Stimulated activated CD8-positive, alpha-beta memory T cell treated with anti-CD3 and anti-CD28 coated beads, Interleukin-15, amount 100 ng/mL, for 24 hours (primary cell): ENCODE results near the gene SOX18.

Experiments used
- DNase-seq: peaks from one replicate; pipeline ENCODE4 v3.0.0-alpha.2; 2020; ENCODE audit warnings: low read depth

Gene SOX18

DNA sequence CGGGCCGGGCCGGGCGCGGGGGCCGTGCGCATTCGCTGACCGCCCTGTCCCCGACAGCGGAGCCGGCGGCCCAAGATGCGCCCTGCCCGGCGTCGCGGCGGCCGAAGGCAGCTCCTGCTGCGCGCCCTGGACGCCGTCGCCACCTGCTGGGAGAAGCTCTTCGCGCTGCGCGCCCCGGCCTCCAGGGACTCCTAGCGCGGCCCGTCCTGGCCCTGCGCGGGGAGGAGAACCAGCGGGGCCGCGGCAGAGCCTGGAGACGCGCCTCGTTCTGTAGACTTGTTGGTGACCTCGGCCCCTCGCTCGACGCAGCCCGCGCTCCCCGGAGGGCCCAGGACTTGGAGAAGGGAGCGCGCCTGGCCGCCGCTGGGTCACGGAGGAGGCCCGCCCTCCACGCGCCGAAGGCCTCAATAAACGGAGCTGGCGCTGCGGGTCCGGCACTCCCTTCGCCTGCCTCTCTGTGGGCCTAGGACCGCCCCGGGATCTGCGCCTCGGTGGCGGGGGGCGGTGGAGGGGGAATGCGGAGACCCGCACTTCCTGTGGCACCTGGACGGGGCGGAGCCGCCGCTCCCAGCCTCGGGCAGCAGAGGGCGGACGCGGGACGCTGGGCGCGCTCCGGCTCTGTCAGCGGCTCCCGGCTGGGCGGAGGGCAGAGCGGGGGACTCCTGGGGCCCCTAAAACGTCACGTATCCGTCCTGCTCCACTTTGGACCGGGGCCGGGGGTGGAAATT lies 10.7 kb downstream of the SOX18 start:
- DNase-seq, result peak; percentile 52

DNA sequence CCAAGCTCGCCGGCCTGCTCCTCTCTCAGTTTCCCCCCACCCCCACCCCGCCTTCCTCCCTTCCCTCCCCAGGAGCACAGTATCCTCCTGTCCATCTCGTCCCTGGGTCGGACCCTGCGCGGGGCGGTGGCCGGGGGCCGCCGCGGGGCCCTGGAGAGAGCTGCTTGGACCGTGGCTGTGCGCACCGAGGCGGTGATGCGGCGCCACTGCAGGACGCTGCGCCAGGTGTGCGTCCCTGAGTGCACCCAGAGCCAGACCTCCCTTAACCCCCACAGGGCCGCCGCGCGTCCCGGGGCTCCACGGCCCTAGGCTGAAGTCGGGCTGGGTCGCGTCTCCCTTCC lies 11.2 kb downstream of the SOX18 start:
- DNase-seq, result no peak

DNA sequence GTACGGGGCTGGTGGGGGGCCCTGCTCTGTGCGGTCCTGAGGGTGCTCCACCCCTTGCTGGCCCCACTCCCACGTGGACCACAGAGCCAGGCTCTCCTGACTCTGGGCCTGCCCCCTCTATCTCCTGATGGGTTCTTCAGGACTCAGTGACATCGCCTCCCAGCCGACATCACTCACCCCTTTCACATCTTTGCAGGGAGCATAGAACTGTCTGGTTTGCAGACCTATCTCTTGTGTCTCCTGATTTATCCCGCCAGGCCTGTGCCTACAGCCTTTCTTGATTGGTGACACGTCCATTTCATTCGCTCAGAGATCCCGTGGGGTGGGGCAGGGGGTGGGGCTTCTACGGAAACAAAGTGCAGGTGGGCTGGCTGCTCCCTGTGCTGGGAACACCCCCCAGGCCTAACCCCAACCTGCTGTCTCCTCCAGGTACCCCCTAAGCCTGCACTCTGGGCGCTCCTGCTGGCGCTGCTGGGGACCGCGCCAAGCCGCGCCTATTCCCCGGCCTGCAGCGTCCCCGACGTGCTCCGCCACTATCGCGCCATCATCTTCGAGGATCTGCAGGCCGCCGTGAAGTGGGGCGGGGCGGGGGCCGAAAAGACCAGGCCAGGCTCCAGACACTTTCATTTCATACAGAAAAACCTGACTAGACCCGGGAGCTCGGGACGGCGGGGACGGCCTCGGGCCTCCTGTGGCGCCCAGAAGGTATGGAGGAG lies 11.8 kb downstream of the SOX18 start:
- no peak for DNase-seq

DNA sequence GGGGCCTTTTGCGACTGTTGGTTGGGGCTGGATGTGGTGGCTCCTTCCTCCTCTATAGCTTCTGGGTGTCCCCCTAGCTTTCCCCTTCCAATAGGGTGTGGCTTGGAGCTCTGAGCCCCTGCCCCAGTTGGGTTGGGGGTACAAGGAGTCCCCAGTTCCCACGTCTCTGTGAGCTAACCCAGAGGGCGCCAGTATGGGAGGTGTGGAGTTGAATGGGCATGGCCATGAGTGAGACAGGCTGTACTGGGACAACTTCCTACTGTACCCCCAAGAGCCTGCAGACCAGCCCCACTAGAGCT lies 12.3 kb downstream of the SOX18 start:
- no peak for DNase-seq

DNA sequence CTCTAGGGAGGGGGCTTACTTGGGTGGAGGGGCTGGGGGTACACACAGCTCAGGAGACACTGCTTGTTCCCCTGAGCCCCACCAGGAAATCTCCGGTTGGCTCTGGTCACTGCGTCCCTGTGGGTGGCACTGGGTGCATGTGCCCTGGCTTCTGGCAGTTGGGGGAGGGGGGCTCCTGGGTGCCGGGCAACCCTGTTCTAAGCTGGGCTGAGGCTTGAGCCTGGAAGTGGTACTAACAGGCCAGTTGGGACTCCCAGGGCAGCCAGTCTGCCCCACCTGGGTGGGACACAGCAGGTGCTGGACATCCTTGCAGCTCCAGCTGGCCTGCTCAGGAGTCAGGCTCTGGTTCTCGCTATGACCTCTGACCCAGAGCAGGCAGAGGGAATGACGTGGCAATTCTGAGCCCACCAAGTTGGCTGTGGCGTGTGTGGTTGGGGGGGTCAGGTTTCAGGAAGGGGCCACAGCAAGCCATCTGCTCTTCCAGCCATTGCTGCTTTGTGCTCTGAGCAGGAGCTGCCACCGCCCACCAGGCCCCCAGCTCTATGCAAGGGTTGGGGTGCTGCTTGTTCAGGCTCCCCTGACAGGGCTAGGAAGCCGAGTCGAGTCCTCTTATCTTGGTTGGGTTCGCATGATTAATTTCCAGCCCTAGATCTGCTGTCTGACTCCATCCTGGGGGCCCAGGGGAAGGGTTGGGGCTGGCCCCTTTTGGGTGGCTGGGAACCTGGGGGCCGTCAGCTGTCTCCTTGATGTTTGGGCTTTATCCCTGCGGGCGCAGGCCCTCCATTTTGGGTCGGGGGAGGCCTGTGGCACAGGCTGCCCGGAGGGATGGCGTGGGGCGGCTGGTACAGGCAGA lies 12.9 kb downstream of the SOX18 start:
- no peak for DNase-seq

DNA sequence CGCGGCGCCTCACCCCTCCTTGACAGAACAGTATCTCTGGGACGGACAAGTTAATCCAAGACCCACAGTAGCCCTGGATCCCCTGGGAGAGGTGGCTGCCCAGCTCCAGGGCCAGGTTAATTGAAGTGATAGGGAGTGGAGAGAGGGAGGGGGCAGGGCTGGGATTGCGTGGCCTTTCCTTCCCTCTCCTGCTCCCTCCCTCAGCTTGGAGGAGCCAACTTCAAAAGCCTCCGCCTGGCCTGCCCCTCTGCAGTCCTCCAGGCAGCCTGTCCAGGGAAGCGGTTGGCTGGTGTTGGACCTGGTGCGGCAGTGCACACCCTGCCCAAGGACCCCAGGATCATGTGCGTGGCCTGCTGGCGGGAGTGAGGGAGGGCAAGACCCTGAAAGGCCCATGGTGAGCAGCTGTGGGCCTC lies 13.5 kb downstream of the SOX18 start, which contains the start of gene C20orf204:
Gene C20orf204, plus strand, starts transcription at position 250 of the 413 bp plus-strand sequence. Its CDS starts 142 bp downstream, at position 392.
- no peak for DNase-seq

DNA sequence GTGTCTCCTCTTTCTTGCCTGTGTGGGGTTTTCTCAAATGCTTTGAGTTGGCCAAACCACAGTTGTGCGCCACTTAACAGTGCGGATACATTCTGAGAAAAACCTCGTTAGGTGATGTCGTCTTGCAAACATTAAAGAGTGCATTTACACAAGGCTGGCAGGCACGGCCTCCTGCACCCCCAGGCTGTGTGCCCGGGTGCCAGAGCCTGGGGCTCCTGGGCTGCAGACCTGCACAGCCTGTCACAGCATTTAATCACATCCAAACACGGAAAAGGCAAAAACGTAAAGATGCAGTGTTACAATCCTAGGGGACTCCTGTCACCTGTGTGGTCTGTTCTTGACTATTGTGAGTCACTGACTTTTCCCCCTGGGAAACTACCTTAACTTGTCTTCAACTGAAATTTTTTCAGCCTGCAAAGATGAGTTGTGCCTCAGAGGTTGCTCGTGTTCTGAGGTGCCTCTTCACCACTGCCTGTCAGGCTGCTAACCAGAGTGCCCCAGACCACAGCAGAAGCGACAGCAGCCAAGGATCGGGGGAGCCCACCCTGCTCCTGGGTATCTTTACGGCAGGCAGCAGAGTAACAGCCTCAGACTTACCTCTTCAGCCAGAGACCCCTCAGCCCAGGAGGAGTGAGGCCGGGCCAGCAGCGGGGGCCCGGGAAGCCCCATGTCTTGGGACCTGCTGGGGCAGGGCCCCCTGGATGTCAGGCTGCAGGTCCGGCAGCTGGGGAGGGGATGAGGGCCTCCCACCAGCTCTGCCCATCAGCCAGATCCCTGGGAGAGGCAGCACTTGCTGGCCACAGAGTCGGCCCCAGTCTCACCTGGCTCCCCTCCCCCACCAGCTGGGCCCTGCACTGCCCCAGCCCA lies 14.1 kb downstream of the SOX18 start:
- DNase-seq, result no peak

DNA sequence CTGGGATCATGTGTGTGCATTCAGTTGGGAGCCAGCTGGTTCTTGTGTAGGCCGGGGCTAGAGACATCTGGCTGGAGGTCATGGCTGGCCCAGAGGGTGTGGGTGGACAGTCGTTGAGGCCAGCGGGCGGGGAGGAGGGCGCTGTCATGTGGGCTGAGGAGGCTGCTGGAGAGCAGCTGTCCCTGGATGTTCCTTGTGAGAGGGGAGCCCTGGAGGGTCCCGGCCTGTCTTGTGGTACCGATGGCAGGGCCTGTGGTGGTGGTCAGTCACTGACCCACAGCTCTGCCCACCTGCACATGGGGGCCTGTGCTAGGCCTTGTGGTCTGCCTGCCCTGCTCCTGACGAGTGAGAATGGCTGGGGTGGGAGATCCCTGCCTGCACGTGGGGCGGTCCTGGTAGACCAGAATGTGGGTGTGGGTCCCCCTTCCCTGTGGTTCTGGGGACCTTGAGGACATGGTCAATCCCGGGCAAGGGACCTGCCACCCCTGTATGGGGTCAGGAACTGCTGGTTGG lies 15.4 kb downstream of the SOX18 start:
- no peak for DNase-seq

DNA sequence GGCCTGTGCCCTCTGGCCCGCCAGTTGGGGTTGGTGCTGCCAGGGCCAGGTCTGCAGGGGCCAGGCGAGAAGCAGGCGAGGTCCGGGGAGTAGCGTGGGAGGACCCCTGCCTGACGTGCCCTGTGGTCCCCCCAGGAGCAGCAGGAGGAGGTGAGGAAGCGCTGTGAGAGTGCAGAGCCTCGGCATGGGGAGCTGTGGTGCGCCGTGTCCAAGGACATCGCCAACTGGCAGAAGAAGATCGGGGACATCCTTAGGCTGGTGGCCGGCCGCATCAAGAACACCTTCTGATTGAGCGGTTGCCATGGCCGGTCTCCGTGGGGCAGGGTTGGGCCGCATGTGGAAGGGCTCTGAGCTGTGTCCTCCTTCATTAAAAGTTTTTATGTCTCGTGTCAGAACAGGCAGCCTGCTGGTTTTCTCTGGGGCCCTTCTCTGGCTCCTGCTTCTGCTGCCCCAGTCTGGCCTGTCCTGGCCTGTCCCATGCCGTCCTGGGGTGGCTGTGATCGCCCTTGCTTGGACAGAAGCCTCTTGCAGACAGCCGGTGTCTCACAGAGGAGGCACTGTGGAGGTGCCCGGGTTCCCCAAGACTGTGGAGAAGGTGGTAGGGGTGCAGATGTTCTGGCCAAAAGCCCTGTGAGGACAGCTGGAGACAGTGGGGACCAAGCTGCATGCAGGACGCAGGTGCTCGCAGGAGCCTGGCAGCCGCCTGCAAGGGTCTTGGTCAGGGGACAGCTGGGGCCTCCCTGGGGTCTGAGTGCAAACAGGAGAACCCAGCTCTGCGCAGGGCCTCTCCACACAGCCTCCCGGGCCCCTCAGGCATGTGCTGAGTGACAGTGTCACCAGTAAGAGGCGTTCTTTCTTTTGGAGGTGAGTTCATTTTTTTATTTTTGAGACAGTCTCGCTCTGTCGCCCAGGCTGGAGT lies 16.5 kb downstream of the SOX18 start:
- DNase-seq, result no peak

DNA sequence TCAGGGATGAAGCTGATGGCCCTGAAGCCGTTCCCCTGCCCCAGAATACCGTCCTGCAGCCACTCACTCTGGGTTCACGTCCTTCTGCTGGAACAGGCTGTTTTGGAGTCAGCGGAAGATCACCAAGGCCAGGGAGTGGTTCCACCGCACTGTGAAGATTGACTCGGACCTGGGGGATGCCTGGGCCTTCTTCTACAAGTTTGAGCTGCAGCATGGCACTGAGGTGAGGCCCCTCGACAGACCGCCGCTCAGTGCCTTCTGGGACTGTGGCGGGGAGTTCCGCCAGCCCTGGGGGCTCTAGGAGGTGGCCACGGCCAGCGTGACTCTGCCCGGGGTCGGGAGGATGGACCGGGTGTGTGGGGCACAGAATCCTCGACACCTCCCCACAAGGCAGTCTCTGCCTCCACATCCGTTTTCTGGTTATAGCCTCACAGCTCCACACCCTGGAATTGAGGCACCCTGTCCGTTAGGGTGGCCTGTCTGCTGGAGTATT lies 17.6 kb downstream of the SOX18 start:
- no peak for DNase-seq

DNA sequence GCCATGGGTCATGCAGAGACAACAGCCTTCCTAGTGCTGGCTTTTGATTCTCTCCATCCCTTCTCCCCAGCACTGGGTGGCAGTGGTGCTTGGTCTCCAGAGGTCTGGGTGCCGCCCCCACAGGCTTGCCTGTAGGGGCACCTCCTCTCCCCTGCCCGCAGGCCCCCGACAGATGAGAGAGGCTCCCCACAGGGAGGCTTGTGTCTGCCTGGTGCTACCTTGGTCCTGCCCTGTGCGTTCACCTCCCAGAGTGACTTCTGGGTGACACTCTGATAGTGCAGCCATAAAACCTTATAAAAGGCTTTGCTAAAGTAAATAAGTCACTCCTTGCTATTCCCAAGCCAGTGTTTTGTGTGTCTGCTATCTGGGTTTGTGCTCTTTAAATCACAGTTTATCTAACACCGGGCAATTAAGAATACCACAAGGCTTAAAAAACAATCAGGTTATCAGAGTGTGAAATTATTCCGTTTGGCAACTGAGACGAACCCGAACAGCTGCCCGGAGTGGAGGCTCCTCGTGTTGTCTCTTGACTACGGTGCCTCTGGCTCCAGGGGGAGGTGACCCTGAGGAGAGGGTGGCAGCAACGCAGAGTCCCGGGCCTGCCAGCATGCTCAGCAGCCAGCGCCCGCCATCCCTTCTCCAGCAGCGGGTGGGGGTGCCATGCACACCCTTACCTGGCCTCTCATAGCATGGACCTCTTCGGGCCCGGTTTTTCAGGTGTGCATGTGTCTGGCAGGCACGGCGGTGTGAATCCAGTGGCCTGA lies 18.9 kb downstream of the SOX18 start:
- no peak for DNase-seq

DNA sequence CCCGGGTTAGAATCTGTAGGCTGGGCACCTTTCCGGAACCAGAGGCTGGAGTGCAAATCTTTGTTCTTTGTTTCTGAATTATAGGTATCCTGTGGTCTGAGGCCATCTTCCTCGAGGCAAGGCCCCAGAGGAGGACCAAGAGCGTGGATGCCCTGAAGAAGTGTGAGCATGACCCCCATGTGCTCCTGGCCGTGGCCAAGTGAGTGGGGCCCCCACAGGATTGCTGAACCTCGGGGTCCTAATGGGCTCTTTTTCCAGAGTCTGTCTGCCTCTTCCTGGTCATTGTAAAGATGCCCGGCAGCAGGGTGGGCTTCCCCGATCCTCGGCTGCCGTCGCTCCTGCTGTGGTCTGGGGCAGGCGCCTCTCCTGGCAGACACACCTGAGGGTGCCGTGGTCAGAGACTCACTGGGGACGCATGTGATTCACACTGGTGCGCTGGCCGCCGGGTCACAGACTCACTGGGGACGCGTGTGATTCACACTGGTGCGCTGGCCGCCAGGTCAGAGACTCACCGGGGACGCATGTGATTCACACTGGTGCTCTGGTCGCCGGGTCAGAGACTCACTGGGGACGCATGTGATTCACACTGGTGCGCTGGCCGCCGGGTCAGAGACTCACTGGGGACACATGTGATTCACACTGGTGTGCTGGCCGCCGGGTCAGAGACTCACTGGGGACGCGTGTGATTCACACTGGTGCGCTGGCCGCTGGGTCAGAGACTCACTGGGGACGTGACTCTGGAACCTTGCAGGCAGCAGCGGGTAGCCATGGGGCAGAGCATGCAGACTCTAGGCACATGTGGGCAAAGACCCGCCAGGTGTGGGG lies 19.9 kb downstream of the SOX18 start:
- DNase-seq, result no peak

DNA sequence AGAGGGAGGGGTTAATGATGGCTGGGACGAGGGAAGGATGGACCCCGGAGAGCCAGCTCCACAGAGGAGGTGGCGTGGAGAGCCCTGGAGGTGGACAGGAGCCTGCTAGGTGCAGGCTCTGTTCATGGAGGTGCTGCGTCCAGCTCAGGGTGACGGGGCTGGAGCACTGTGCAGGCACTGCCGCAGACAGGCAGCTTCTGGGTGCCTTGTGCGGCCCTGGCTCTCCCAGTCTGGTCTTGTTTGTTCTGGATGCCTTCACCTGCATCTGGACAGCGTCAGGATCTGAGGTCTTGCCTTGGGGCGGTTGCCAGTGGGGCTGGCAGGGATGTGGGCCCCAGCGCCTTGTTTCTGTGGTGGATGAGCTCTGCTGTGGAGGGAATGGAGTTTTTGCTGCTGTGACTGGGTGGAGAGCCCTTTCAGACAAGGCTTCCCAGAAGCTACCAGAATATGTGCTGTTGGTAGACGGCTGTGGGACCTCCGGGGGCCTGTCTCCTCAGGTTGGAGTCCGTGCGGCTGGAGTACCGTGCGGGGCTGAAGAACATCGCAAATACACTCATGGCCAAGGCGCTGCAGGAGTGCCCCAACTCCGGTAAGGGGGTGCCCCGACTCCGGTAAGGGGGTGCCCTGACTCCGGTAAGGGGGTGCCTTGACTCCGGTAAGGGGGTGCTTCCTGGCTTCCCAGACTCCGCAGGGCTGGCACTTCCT lies 21.3 kb downstream of the SOX18 start:
- DNase-seq, result no peak

DNA sequence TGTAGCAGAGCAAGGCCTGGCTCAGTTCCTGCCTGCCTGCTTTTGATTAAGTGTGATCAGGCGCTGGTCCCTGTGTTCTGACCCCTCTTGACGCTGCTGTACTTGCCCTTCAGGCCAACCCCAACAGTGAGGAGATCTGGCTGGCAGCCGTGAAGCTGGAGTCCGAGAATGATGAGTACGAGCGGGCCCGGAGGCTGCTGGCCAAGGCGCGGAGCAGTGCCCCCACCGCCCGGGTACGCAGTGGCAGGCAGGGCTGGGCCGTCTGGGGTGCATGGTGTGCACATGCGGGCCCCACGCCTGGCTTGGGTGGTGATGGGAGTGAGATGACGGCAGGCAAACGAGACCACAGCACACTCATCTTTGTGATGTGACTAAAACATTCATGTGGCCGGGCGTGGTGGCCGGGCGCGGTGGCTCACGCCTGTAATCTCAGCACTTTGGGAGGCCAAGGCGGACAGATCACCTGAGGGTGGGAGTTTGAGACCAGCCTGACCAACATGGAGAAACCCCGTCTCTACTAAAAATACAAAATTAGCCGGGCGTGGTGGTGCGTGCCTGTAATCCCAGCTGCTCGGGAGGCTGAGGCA lies 23.5 kb downstream of the SOX18 start:
- DNase-seq, result no peak

DNA sequence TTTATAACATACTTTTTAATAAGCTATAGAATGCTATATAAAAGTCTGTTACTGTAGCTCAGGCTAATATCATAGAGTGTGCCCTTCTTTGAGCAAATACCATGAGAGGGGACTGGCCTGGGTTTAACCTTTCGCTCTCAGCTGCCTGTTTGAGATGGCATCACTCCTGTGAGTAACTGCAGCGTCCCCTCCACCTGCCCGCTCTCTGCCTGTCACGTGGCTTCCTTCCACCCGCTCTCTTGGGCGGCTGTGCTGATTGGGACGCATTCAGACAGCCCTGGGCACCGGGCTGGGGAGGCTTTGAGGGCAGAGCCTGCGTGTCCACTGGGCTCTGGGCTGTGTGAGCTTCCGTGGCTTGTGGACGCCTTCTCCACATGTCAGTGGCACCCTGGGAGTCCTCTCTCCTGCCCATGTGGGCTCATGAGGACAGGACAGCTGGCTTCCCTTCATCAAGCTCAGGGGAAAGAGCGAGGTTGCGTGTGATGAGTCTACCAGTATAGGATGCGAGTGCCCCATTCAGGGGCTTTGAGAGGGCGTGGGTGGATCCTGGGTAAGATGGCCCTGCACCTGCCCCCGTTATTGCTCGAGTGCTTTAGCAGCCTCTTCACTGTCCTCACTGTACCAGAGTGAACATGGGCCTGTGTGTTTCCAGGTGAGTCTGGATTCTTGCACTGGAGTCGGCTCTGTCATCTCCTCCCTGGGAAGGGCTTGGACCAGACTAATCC lies 24.2 kb downstream of the SOX18 start:
- DNase-seq, result no peak

DNA sequence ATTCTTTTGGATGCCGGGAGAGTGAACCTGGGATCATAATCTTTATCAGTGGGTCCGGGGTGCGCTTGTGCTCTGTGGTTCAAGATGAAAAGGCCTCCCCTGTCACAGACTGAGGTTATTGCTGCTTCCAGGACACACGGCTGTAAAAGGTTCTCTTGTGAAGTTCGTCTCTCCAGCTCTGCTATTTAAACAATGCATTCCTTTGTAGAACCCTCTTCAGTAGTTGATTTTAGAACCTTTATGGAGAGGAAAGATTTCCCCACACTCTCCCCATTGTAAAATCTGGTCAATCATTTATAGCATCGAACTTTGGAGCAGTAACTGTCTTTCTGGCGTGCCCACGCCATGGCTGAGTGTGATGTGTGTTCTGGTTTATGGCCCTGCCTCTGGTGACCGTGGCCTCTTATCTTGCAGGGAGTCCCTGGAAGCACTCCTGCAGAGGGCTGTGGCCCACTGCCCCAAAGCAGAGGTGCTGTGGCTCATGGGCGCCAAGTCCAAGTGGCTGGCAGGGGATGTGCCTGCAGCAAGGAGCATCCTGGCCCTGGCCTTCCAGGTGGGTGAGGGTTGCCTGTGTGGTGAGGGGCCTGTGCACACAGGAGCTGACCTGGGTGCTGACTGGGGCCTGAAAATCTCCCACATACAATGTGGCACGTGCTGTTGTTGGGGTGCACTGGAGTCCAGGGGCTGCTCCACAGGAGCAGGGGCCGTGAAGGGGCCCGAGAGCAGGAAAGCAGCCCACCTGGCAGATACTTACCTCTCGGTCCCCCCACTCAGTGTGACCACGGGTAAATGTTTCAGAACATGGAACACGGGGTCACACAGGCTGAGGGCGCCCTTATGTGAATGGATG lies 25.1 kb downstream of the SOX18 start:
- no peak for DNase-seq
